RPMI7951 (cell line): ENCODE measurements around the gene RAI2. TPM values are rescaled to one million over a fixed set of nuclear protein-coding genes. Genes with fewer than 3 reads are reported as not detected.

Experiments used
- DNase-seq: peaks from one replicate; pipeline ENCODE4 v3.0.0-alpha.2; 2012; ENCODE audit warnings: low read depth
- total RNA-seq: library from RNA; depleted of rRNA; stranded (reverse); fragments of >200 nt; shearing (Covaris generic); gene quantifications from 2 replicates; pipeline ENCODE4 v1.2.3, GENCODE V29; 2014; rRNA removed

Gene RAI2
- not detected in 2 replicates for total RNA-seq

DNA sequence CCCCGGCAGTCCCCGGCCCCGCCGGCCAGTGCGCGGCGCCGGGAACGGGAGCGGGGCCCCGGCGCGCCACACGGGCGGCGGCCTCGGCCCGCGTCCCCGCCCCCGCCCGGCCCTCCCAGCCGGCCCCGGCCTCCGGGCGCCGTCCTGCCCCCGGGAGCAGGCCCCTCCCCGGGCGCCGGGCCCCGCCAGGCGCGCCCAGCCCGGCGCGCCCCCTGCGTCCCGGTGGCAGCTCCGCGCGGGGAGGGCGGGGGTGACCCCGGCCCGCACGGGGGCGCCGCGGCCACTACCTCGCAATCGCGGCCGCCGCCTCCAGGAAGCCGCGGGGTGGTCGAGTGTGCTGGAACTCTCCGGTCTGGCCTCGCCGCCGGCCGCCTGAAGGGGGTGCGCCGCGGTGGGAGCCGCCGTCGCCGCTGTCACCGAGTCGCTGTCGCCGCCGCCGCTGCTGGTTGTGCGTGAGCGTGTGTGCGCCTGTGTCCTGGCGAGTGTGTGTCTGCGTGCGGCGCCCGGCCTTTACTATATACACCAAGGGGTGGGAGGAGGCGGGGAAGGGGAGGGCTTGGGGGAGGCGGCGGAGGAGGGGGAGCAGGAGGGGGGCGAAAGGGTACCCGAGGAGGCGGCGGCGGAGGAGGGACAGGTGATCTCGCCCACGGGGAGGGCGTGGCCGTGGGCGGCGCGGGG is at the start of gene RAI2:
Gene RAI2 (minus strand): TSS at position 488 of the 678 bp plus-strand sequence. CDS start 59,288 bp downstream, outside the sequence.
- DNase-seq, result no peak

DNA sequence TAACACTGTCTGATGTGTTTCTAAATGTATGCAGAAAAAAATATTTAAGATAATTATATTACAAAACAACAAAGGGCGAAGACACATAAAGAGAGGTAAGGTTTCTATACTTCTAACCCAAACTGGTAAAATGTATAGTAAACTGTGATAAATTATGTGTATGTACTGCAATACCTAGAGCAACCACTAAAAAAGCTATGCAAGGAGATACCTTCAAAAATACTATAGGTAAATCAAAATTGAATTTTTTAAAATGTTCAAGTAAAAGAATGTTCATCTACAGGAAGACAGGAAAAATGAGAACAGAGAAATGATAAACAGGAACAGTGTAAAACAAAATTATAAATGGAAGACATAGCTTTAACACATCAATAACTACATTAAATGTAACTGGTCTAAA is 27.3 kb upstream of the RAI2 start:
- no peak for DNase-seq

DNA sequence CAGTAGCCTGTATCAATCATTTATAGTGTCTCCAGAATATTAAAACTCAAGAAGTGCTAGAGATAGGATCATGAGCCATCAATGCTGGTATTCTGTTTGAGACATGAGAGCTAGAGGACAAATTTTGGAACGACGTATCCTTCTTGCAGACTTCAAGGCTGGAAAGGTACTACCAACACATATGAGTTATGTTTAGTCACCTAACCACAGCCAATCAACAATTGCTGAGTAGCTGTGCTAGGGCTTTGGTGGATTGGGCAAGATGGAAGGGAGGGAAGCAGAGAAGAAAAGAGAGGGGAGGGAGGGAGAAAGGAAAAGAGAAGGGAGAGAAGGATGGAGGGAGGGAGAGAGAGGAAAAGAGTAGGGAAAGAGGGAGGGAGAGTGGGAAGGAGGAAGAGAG is 21.6 kb upstream of the RAI2 start:
- DNase-seq, result peak; percentile 0

DNA sequence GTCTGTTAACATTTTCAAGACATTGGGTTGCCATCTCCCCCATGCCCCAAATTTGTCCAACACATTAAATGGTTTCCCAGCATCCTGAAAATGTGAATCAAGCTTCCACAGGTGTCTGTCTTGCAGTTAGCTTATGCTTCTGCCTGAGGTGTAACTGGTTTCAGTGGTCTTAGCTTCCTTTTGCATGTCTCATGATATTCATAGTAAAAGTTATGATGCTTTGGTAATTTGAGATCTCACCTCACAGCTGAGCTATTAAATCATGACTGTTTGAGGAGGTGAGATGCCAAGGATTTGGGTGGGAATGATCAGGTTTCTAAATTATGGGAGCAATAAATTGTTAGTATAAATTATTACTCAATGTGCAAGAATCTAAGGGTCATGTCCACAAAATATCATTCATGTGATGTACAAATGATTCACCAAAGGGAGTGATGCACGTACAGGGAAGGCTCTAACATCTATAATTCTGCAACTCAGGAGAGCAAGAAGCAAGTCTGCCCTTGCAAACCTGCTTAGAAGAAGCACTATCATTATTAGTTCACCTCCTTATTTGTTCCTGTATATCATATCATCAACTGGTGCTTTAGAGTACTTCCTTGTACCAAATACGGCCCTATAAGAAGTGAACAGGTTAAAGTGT is 17.1 kb upstream of the RAI2 start:
- DNase-seq, result no peak

DNA sequence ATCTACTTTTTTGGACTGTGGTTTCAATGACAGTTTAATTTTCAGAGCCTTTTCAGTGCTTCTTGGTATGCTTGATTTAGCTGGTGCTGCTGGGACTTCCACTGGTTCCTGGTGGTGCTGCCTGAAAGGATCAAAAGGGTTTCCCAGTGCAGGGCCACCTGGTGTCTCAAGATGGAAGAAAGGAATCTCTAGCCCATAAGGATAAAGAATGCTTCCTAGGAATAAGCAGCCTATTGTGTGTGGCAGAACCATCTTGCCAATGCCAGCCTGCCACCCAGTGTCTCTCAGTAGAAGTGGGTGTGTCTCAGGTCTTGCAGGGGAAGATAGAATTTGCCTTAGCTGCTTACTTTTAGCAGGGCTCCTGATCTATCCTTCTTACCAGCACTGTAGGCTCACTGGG is 15.0 kb upstream of the RAI2 start:
- peak; percentile 0 for DNase-seq

DNA sequence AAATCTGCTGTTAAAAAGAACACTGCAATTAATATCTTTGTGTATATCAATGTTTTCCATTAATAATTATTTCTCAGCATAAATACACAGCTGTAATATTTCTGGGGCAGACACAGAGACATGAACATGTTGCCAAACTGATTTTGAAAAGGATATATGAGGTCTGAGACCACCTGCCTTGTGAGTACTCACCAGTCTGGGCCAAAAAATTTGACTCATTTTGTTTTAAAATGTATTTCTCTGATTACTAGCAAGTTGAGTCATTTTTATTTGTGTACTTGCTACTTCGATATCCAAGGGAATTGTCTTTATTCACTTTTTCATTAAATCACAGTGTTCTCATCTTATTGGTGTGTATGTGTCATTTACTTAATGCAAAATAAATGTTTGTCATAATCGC is 8.5 kb upstream of the RAI2 start:
- DNase-seq, result no peak

DNA sequence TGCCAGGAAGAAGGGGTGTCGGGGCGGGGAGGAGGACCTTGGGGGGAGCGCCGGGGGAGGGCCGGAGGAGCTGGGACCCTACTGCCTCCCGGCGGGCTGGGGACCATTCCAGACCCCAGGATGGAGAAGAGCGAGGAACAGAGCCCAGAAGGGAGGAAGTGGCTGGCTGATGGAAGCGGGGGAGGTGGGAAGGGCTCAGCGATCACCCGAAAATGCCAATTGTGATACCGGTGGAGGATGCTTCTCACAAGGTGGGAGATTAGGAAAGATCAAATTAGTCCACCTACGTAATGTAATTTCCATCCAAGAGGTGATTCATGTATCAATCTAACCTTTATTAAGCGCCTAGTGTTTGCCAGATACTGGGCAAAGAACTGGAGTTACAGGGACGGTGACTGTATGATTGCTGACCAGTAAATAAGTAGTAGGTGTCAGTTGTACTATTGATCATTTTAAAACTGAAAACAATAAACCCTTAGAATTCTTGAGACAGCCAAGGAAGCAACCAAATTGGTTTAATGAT is 452 bp upstream of the RAI2 start:
- no peak for DNase-seq

DNA sequence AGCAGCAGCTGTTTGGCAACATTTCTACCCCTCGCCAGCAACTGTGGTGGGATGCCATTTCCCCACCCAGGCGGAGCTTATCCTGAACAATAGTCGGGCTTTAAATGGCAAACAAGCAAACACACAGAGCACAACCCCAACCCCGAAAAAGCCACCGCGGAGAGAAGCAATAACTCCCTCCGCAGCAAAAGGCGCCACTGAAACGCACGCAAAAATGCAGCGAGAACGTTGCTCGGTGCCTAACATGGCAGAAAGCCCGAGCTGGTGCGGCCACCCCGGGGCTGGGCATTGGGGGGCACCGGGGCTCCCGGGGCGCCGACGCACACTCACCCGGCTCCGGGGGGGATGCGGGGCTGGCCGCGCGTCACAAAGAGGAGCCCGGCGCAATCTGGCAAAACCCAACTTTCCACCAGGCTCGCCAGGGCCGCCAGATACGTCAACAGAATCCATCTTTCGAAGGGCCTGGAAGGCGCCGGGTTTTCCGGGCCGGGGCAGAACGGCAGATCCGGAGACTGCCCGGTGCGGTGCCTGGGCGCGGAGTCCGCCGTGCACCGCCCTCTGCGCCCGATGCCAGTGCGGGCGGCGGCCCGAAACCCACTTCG is 818 bp downstream of the RAI2 start:
- DNase-seq, result no peak

DNA sequence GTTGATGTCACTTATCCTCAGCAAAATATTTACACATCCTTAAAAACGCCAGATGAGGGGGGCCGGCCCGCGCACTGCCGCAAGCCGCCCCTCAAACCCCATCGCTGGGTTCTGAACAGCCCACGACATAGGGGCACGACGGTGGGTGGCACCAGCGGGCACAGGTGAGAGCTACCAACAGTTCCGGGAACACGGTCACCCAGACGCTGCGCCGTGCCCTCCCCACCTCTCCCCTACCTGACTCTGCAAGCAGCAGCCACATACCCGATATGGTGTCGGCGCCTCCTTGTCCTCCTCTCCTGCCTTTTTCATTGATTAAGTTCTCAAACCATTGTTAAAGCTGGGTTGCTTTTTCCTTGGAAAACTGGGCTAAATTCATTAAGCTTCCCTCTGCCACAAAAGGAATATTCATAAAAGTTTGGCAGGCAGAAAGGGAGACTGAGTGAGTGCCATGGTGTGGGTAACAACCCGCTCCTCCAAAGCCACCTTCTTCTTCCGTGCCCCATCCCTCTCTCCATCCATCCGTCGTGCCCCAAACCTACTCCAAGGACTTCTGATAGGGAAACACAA is 1.4 kb downstream of the RAI2 start:
- DNase-seq, result no peak

DNA sequence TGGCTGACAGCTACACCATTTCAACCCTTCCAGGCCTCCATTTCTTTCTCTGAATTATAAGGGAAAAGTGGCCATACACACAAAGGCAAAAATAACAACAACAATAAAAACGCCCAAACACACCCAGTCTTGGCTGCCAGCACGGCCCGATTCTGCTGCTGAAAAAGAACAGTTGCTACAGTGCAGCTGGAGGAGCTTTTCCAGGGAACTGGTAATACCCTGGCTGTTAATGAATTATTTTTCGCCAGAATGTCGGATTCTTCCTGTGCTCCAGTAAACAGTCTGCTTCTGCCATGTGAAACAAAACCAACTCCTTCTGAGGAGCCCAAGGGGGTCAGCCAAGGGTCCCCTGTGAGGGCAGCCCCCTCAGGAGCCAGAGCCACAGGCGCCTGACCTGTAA is 6.6 kb downstream of the RAI2 start:
- no peak for DNase-seq

DNA sequence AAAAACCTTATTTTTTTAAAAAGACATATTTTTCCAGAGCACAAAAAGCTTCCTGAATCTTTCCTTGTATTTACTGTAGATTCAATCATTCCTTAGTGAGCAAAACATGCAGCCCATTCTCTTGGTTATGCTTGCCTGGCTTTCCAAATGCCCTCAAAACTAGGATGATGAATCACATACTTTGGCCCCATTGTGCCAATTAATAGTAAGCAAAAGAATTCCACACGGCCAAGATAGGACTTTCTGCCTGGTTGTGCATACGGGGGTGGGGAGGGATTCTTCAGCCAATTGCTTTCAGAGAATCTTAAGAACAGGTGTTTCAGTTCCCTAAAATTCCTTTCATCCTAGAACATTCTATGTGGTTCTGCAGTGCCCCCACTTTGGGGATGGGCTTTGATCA is 7.0 kb downstream of the RAI2 start:
- no peak for DNase-seq

DNA sequence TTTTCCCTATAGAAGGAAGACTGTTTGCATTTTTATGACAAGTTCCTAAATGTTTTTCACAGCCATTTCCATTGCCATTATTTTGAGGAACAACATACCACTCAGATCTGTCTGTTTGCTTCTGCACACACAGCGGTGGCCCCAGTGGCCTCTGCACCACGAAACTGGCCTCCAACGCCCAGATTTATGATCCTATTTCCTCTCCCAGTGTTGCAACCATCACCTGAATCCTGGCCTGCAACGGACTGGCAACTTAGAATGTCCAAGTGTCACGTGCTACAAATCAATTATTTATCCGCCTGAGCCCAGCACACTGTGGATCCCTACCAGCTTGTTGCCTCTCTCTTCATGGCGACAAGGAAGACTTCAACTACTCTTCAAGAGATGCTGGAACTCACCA is 9.2 kb downstream of the RAI2 start:
- DNase-seq, result no peak

DNA sequence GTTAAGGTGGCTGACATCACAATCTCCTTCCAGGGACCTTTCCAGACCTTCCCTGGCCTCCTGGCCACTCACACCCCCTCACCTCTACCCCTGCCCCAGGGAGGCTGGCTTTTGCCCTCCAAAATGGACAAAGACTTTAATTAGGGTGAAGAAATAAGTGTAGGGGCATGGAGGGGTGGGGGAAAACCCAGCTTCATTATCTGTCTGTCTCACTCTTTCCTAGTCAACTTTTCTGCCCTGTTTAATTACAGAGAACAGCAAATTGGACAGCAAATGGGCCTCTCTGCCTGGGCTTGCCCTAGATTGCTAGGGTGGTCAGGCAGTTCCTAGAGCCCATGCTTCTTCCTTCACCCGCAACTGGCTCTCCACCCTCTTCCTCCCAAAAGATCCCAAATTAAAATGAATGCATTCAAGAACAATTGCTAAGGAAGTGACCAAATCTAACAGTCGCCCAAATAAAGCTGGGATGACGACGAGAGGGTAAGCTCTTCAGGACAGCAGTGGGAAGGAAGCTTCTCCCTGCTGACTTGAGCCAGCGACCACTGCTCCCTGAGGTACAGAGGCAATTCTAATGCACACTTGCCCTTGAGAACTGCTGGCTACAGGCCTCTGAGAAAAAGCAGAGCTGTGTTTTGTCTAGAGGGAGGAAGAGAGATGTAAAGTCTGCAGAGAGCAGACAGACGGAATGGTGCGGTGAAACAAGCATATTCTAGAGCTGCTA is 12.4 kb downstream of the RAI2 start:
- no peak for DNase-seq

DNA sequence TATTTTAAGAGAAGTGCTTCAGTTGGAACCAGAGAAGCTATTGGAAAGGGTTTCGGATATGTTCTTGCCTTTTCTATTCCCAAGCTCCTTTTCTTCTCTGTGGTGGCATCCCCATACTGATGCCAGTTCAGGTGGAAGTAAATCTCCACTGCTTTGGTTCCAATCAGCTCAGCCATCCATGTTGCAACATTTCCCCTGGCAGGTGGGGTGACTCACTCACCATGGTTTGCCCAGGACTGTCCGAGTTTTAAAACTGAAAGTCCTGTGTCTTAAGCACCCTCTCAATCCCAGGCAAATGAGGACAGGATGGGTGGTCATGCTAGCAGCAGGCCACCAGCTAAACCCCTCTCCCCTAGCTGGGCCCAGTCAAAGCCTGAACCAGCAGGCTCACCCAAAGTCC is 15.1 kb downstream of the RAI2 start:
- DNase-seq, result no peak

DNA sequence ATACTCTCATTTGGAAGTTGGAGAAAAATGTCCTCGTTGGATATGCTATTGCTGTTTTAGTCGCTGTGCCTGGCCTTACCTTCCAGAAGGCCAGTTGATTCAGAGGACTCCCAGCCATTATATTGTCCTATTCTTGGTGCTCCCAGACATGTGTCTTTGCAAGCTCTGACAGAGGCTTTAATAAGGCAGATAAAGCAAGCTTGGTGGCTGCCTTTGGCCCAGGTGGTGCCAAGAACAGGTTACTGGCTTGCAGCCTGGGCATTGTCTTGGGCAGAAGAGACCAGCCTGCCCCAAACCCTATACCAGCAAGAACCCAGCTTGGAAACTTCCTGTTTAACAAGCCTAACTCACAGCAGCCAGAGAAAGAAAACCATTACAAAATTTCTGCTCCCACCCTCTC is 16.9 kb downstream of the RAI2 start:
- DNase-seq, result no peak

DNA sequence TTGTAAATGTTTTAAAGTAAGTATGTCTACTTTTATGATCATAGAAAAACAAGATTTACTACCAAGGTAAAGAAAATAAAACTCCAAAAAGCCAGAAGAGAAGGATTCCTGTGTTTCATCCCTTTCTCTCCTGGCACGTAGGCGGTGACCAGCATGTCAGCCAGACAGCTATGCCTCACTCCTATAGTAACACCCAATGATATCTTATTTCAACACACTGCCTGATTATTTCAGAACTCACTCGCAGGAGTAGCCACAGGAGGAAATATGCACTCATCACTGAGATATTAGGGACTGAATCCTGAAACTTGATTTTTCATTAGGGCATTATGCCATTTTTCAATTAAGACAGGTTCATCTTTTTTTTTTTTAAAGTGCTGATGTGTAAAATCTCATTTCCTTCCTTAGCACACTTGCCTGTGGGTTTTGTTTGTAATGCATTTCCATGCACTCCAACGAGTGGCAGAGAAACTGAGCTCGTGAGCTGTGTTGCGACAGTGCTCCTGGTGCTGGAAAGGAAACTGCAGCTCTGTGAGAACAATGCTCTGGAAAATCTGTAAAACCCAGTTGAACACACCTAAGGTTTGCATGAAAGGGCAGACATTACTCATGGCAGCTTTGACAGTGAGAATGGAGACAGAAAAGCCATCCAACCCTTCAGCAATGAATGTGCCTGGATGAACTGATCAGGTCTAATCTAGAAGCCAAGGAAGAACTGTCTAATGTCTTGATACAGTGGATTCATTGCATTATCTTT is 18.2 kb downstream of the RAI2 start:
- DNase-seq, result no peak

DNA sequence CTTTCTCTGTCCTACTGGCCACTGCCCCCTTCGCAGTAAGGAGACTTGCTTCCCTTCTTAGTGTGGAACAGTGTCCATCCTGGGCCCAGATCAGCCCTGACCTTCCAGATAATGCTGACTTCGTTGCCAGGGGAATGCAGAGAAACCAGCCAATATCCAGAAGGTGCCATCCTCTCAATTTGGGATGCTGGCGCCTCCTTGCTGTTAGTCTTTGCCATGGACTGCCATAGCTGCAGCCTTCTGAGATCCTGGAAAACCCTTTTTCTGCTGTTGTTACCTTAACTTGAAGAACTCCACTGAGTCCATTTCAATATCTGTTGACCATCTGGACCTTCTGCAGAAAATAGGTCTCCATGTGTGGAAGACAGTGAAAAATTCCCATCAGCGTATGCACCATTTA is 21.8 kb downstream of the RAI2 start:
- DNase-seq, result no peak

DNA sequence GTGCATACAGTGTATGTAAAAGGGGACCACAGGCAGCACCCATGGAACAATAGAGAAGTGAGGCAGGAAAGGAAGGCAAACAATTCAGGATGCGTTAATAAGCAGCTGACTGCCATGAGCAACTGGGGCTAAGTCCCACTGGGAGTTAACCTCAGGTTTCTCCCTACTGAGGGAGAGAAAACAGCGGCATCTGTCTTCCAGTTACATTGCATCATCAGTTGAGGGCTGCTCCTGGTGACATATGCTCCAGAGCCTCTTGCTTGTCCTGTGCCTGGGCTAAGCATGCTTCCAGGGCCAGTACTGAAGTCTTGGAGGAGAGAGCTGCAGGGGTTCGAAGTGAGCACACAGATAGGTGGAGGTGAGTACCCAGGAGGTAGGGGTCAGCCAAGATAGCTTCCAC is 24.3 kb downstream of the RAI2 start:
- DNase-seq, result no peak

DNA sequence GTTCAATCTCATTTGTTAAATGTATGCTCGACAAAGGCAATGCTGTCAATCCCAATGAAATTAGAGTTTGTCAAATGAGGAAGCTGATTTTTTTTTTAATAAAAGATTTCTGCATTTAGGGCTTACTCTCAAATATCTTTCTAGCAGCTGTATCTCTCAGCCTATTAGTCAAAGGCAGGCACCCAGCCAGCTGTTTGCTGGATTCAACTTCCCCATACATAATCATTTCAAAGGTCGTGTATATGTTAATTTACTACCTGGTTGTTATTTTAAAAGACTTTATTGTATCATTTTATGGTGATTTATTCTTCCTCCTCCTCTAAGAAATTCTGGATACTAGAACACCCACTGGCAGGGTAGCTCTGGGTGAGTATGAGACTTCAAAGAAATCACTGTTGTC is 27.1 kb downstream of the RAI2 start:
- DNase-seq, result no peak

DNA sequence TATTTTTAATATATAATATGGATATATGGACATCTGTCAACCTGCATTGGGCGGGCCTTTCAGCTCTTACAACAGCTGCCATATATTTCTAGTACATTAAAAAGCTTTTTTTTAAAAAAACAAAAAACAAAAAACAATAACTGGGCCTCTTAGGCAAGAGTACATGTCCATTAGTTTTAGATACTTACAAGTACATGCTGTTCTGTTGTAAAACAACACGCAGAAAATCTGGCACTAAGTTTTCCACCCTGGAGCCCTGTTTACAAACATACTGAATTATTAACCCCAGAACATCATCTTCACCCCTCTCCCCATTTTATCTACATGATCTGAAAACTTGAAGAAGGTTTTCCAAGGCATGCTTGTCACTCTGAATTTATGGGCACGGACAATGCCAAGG is 29.8 kb downstream of the RAI2 start:
- DNase-seq, result no peak

DNA sequence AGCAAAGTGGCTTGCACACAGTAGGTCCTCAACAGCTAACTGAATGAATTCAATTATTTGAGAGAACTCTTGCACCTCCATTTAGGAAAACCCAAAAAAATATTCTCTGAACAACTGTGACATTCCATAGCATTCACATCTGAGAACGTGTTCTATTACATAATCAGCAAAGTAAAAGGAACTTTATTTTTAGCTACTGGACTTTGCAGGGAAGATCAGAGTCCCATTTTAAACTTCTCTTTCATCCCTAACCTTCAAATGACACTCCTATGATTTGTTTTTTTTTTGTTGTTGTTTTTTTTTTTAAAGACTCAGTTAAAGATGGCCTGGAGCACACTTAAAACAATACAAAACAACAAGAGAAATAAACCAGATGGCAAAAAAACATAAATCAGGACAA is 30.9 kb downstream of the RAI2 start:
- DNase-seq, result no peak
